ENCODE measurements around the gene ALK.

GRCh38 chr2:29848566-29849310 lies 72.6 kb downstream of the ALK start:
- TF ChIP-seq CREB1 (IDR thresholded peaks at IDR 0.05; ENCODE audit: low read depth) (no peak), REST (IDR thresholded peaks at IDR 0.05; ENCODE audit: low read depth) (no peak), RAD21 (IDR thresholded peaks at IDR 0.05; ENCODE audit: low read depth) (no peak), EGR1 (IDR thresholded peaks at IDR 0.05) (no peak), EP300 (IDR thresholded peaks at IDR 0.05; ENCODE audit: borderline replicate concordance) (no peak), CEBPB (IDR thresholded peaks at IDR 0.05) (no peak), TCF12 (IDR thresholded peaks at IDR 0.05; ENCODE audit: low read depth) (no peak), ZBTB7A (IDR thresholded peaks at IDR 0.05; ENCODE audit: low read depth) (no peak)
- TF ChIP-seq, protein P1, sequence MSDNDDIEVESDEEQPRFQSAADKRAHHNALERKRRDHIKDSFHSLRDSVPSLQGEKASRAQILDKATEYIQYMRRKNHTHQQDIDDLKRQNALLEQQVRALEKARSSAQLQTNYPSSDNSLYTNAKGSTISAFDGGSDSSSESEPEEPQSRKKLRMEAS (IDR thresholded peaks at IDR 0.05) = no peak

Measured in Ishikawa (cell line).